Measurements from ENCODE around the gene PCDHGA4.
"Not testable (repeated sequence)": the region's sequence is repeated elsewhere in the genome, so short reads cannot be mapped to it uniquely, and the experiment has no call there.

PCDHGA4 gene

GRCh38 chr5:141392429-141393198 lies 37.8 kb downstream of the PCDHGA4 start, which contains the start of gene PCDHGA8:
Gene PCDHGA8 (plus strand): TSS chr5:141392633. CDS start chr5:141392814, 181 bp downstream.
- no peaks in the 10 kb centered on the region for H3K4me1 ChIP-seq (ENCODE audit: control insufficient read depth, insufficient read depth, low read length)
- no peak for TF ChIP-seq ZNF366 (tag by site-specific recombination; conservative IDR thresholded peaks at IDR 0.05)
- peak; percentile 21; the same call in 1 of the 2 replicates for TF ChIP-seq ZNF654 (tag by site-specific recombination; IDR thresholded peaks at IDR 0.05; ENCODE audit: low read depth)
- no peak within 1 kb of the TSS for H3K27ac ChIP-seq (ENCODE audit: extremely low read depth, low read depth, low read length)
- no peaks in the 10 kb centered on the region for H3K9me3 ChIP-seq (ENCODE audit: control insufficient read depth, insufficient read depth, low read depth, low read length)
- ChIA-PET CTCF (interaction anchor here (0.6 to 4.2 kb wide), 18 partner anchors 9 to 483 kb away, joined by 3 to 25 read pairs (median 4); partner anchors contain the start of genes PCDHB11, PCDHGA11, PCDHGA4 and PCDHGA5), POLR2A (no interaction called here)
- H3K4me3 ChIP-seq (ENCODE audit: low read depth, low read length), result no peak within 1 kb of the TSS
- no peaks in the 10 kb centered on the region for H3K36me3 ChIP-seq (ENCODE audit: control insufficient read depth in 2 of 2, insufficient read depth in 1 of 2, low read length in 2 of 2)

- CTCF ChIA-PET, result interaction anchor here (0.6 to 4.2 kb wide), 10 partner anchors 10 to 483 kb away, joined by 3 to 25 read pairs (median 5); partner anchors contain the start of genes PCDHGA11, PCDHGA6, PCDHGA7 and PCDHGB6
- Histone ChIP-seq H3K4me3 (ENCODE audit: low read depth, low read length) (no peak overlapping the region), H3K27ac (ENCODE audit: extremely low read depth, low read depth, low read length) (no peak overlapping the region), H3K4me1 (ENCODE audit: control insufficient read depth, insufficient read depth, low read length) (no peaks in the 10 kb centered on the region), H3K36me3 (ENCODE audit: control insufficient read depth in 2 of 2, insufficient read depth in 1 of 2, low read length in 2 of 2) (no peaks in the 10 kb centered on the region), H3K9me3 (ENCODE audit: control insufficient read depth, insufficient read depth, low read depth, low read length) (no peaks in the 10 kb centered on the region)
- POLR2A ChIA-PET, result no interaction called here
- TF ChIP-seq ZNF707 (tag by site-specific recombination; IDR thresholded peaks at IDR 0.05) (no peak), ZNF350 (tag by site-specific recombination; IDR thresholded peaks at IDR 0.05) (no peak), PRDM6 (tag by site-specific recombination; IDR thresholded peaks at IDR 0.05) (no peak), ZBTB48 (tag by site-specific recombination; IDR thresholded peaks at IDR 0.05) (no peak), ZNF394 (tag by site-specific recombination; IDR thresholded peaks at IDR 0.05; ENCODE audit: borderline replicate concordance) (no peak)
Measured at GRCh38 chr5:141393267-141393666, 38.4 kb downstream of the PCDHGA4 start.

- H3K27ac ChIP-seq (ENCODE audit: extremely low read depth, low read depth, low read length); H3K9me3 ChIP-seq (ENCODE audit: control insufficient read depth, insufficient read depth, low read depth, low read length); H3K4me1 ChIP-seq (ENCODE audit: control insufficient read depth, insufficient read depth, low read length); H3K36me3 ChIP-seq (ENCODE audit: control insufficient read depth in 2 of 2, insufficient read depth in 1 of 2, low read length in 2 of 2); POLR2A ChIA-PET; H3K4me3 ChIP-seq (ENCODE audit: low read depth, low read length): not testable (repeated sequence)
- 0 out of 2 replicates have a peak, but pooled peaks have one; percentile 39 for TF ChIP-seq REST (tag by site-specific recombination; IDR thresholded peaks at IDR 0.05)
- CTCF ChIA-PET, result interaction anchor here (1.0 to 4.2 kb wide), 5 partner anchors 8 to 169 kb away, joined by 6 to 57 read pairs (median 12); partner anchors contain the start of gene PCDHGB3
Measured at GRCh38 chr5:141394401-141395187, 39.8 kb downstream of the PCDHGA4 start.

Measured in HEK293 (cell line).